MCF 10A (cell line): ENCODE data around the gene DDX10. TPM values are rescaled to one million over a fixed set of nuclear protein-coding genes. Genes with fewer than 3 reads are reported as not detected.
A peak's percentile ranks its signal among the peaks of the same experiment; 100 is the strongest.

Experiments used
- BruUV-seq: library from RNA; stranded (reverse); fragments of 400-500 nt; replicated peaks from 2 replicates; lab custom pipeline; 2021; lab: Mats Ljungman, UMichigan
- CTCF ChIA-PET: fragments of 300-600 bp; sonication (Branson Sonifier 250); formaldehyde crosslinking; extraction: SDS; loops from one replicate; lab custom pipeline; 2021; ENCODE audit warnings: antibody characterized with exemption, inconsistent platforms; lab: Yijun Ruan, JAX
- POLR2A ChIA-PET: fragments of 300-600, 350-650 bp; sonication (Branson Sonifier 250); formaldehyde crosslinking; extraction: SDS; loops from one replicate; lab custom pipeline; 2020; ENCODE audit warnings: antibody characterized with exemption, inconsistent platforms; lab: Yijun Ruan, JAX
- DNase-seq: peaks from one replicate; pipeline ENCODE4 v3.0.0-alpha.2; 2018; ENCODE audit not compliant: unreplicated experiment
- H3K27ac Mint-ChIP-seq: one replicate; pipeline ENCODE4 v1.8.0; 2022; ENCODE audit warnings: mild to moderate bottlenecking, low read depth, mixed read lengths; ENCODE audit not compliant: unreplicated experiment
- H3K27me3 Mint-ChIP-seq: one replicate; pipeline ENCODE4 v1.8.0; 2022; ENCODE audit warnings: mixed read lengths; ENCODE audit not compliant: insufficient read depth, unreplicated experiment
- H3K36me3 Mint-ChIP-seq: one replicate; pipeline ENCODE4 v1.8.0; 2022; ENCODE audit warnings: mild to moderate bottlenecking, moderate library complexity, mixed read lengths; ENCODE audit not compliant: insufficient read depth, unreplicated experiment
- H3K4me1 Mint-ChIP-seq: one replicate; pipeline ENCODE4 v1.8.0; 2022; ENCODE audit warnings: mixed read lengths; ENCODE audit not compliant: insufficient read depth, unreplicated experiment
- H3K4me3 Mint-ChIP-seq: one replicate; pipeline ENCODE4 v1.8.0; 2022; ENCODE audit warnings: mild to moderate bottlenecking, moderate library complexity, mixed read lengths; ENCODE audit not compliant: unreplicated experiment
- H3K9me3 Mint-ChIP-seq: one replicate; pipeline ENCODE4 v1.8.0; 2022; ENCODE audit warnings: mixed read lengths; ENCODE audit not compliant: unreplicated experiment
- CTCF ChIP-seq: fragments of 200-600 bp; IDR thresholded peaks from one replicate; pipeline ENCODE4 v1.8.0; 2022; ENCODE audit warnings: antibody characterized with exemption, mild to moderate bottlenecking; ENCODE audit not compliant: unreplicated experiment
- intact Hi-C: fragments of 100-400 bp; cut with micrococcal nuclease; formaldehyde crosslinking; loops from 2 replicates; pipeline ENCODE4 v1.14.1; 2022
- total RNA-seq: library from RNA; stranded (reverse); gene quantifications from 2 replicates; pipeline ENCODE4 v1.2.3, GENCODE V29; 2022

Gene DDX10
- total RNA-seq, 1 experiment from 2014 or later = 113 TPM

GRCh38 chr11:108895579-108896480 is 231.0 kb downstream of the DDX10 start:
- Mint-ChIP-seq H3K27me3 (no peaks in the 10 kb centered on the region), H3K36me3 (no peaks in the 10 kb centered on the region), H3K9me3 (no peaks in the 10 kb centered on the region), H3K27ac (peak overlapping the region; percentile 84), H3K4me1 (peaks cover 15% of the 10 kb centered on the region), H3K4me3 (peak overlapping the region; percentile 66)
- ChIA-PET CTCF (interaction anchor here (0.6 kb wide), 1 partner anchor 64 kb away, joined by 3 read pairs; no protein-coding TSS in a partner anchor), POLR2A (interaction anchor here (0.5 to 1.6 kb wide), 5 partner anchors 9 to 230 kb away, joined by 3 to 5 read pairs (median 3); no protein-coding TSS in a partner anchor)
- intact Hi-C loops = no loop called here
- peak; percentile 65 for DNase-seq
- BruUV-seq = TSS peak; percentile 97
- no peak for TF ChIP-seq CTCF

GRCh38 chr11:108897071-108897481 is 232.2 kb downstream of the DDX10 start:
- H3K4me1 Mint-ChIP-seq = peaks cover 15% of the 10 kb centered on the region
- TF ChIP-seq CTCF = no peak
- peak overlapping the region; percentile 84 for H3K27ac Mint-ChIP-seq
- ChIA-PET CTCF (interaction anchor here (0.6 to 0.7 kb wide), 2 partner anchors 909 to 1759 kb away, joined by 3 read pairs; no protein-coding TSS in a partner anchor), POLR2A (interaction anchor here (0.7 kb wide), 1 partner anchor 535 kb away, joined by 3 read pairs; no protein-coding TSS in a partner anchor)
- H3K27me3 Mint-ChIP-seq = no peaks in the 10 kb centered on the region
- no peaks in the 10 kb centered on the region for H3K36me3 Mint-ChIP-seq
- no TSS peak for BruUV-seq
- DNase-seq = no peak
- intact Hi-C loops = no loop called here
- no peaks in the 10 kb centered on the region for H3K9me3 Mint-ChIP-seq
- no peak overlapping the region for H3K4me3 Mint-ChIP-seq

GRCh38 chr11:108897916-108898315 is 233.0 kb downstream of the DDX10 start:
- H3K9me3 Mint-ChIP-seq = no peaks in the 10 kb centered on the region
- ChIA-PET CTCF (no interaction called here), POLR2A (no interaction called here)
- DNase-seq = no peak
- intact Hi-C loops = no loop called here
- no peaks in the 10 kb centered on the region for H3K27me3 Mint-ChIP-seq
- TF ChIP-seq CTCF = no peak
- no peaks in the 10 kb centered on the region for H3K36me3 Mint-ChIP-seq
- H3K4me1 Mint-ChIP-seq = peaks cover 15% of the 10 kb centered on the region
- no peak overlapping the region for H3K4me3 Mint-ChIP-seq
- BruUV-seq = no TSS peak
- no peak overlapping the region for H3K27ac Mint-ChIP-seq

GRCh38 chr11:108901359-108901758 is 236.5 kb downstream of the DDX10 start:
- Mint-ChIP-seq H3K9me3 (no peaks in the 10 kb centered on the region), H3K4me1 (peaks cover 9% of the 10 kb centered on the region), H3K4me3 (no peak overlapping the region), H3K36me3 (no peaks in the 10 kb centered on the region), H3K27ac (no peak overlapping the region), H3K27me3 (no peaks in the 10 kb centered on the region)
- intact Hi-C loops = no loop called here
- ChIA-PET CTCF (no interaction called here), POLR2A (no interaction called here)
- TF ChIP-seq CTCF = no peak
- DNase-seq = no peak
- no TSS peak for BruUV-seq
